ENCODE results near the gene PARP4. TPM values are rescaled to one million over a fixed set of nuclear protein-coding genes. Genes with fewer than 3 reads are reported as not detected.
"Not testable (repeated sequence)": the region's sequence is repeated elsewhere in the genome, so short reads cannot be mapped to it uniquely, and the experiment has no call there.

PARP4 gene
- polyA plus RNA-seq, 2 of the 4 experiments (the other 2 are of a cell fraction) = 25.8 to 70.4 TPM

DNA sequence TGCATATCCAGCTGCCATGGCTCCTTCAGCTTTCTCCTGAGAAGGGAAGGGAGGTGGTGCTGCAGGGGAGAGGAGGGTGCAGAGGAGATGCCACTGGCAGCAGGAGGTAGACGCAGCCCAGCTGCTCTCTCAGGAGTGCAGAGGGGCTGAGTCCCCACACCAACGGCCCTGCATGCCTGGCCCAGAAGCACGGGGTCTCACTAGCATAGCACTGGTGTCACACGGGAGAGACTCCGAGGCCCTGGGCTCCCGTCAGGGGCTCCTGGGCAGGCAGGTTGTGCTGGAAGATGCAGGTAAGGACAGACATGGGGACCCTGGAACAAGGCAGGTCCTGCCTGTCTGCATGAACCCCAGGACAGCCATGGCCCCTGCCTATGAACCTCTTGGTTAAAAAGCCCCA lies 123.1 kb downstream of the PARP4 start:
- ATAC-seq (no peak), DNase-seq (ENCODE audit: low read depth in 1 of 2, low spot score in 1 of 2) (no peak), FAIRE-seq (no peak)
- H3K4me3 ChIP-seq = no peak overlapping the region
- no peaks in the 10 kb centered on the region for H3K4me1 ChIP-seq
- TF ChIP-seq TFCP2L1 (CRISPR knock-in tag; IDR thresholded peaks at IDR 0.05) (no peak), RNF2 (IDR thresholded peaks at IDR 0.05; ENCODE audit: borderline replicate concordance, low read depth) (no peak), RARB (CRISPR knock-in tag; IDR thresholded peaks at IDR 0.05) (no peak), E2F6 (IDR thresholded peaks at IDR 0.05; ENCODE audit: borderline replicate concordance, low read depth) (no peak), ZNF302 (CRISPR knock-in tag; IDR thresholded peaks at IDR 0.05) (no peak), HMGXB4 (CRISPR knock-in tag; IDR thresholded peaks at IDR 0.05; ENCODE audit: borderline replicate concordance) (no peak), CEBPB (IDR thresholded peaks at IDR 0.05) (no peak), EP300 (IDR thresholded peaks at IDR 0.05) (no peak), NPAS2 (CRISPR knock-in tag; IDR thresholded peaks at IDR 0.05; ENCODE audit: borderline replicate concordance) (no peak), NFE2L2 (conservative IDR thresholded peaks at IDR 0.05; ENCODE audit: low read length) (no peak), SREBF2 (IDR thresholded peaks at IDR 0.05) (no peak), SMC3 (IDR thresholded peaks at IDR 0.05) (no peak), PHF8 (IDR thresholded peaks at IDR 0.05; ENCODE audit: borderline replicate concordance, low read depth) (no peak)
- TF ChIP-seq, protein P1, sequence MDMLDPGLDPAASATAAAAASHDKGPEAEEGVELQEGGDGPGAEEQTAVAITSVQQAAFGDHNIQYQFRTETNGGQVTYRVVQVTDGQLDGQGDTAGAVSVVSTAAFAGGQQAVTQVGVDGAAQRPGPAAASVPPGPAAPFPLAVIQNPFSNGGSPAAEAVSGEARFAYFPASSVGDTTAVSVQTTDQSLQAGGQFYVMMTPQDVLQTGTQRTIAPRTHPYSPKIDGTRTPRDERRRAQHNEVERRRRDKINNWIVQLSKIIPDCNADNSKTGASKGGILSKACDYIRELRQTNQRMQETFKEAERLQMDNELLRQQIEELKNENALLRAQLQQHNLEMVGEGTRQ (IDR thresholded peaks at IDR 0.05) = no peak
- TF ChIP-seq, protein P2, sequence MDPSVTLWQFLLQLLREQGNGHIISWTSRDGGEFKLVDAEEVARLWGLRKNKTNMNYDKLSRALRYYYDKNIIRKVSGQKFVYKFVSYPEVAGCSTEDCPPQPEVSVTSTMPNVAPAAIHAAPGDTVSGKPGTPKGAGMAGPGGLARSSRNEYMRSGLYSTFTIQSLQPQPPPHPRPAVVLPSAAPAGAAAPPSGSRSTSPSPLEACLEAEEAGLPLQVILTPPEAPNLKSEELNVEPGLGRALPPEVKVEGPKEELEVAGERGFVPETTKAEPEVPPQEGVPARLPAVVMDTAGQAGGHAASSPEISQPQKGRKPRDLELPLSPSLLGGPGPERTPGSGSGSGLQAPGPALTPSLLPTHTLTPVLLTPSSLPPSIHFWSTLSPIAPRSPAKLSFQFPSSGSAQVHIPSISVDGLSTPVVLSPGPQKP (IDR thresholded peaks at IDR 0.05; ENCODE audit: low read depth, low read length) = no peak
- H3K4me2 ChIP-seq = no peak overlapping the region
- H3K27ac ChIP-seq = no peak overlapping the region
- ChIA-PET CTCF (no interaction called here), POLR2A (no interaction called here)
- WGBS (ENCODE audit: missing lambda C conversion rate) = no CpG with 5 or more reads among the region's 6 CpGs
- no peaks in the 10 kb centered on the region for H3K9me3 ChIP-seq

DNA sequence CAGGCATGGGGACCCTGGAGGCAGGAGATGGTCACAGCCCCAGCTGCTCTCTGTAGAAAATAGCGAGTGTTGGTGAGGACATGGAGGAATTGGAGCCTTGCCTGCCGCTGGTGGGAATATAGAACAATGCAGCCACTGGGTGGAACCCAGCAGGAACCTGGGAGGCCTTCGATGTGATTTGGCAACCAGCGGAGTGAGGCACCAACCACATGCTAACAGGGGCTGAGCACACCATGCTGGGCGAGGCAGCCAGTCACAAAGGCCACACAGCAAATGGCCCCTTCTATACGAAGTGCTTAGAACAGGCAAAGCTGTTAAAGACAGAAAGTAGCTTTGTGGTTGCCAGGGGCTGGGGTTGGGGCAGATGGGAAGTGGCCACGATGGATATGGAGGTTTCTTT lies 123.8 kb downstream of the PARP4 start:
- FAIRE-seq = not testable (repeated sequence)

DNA sequence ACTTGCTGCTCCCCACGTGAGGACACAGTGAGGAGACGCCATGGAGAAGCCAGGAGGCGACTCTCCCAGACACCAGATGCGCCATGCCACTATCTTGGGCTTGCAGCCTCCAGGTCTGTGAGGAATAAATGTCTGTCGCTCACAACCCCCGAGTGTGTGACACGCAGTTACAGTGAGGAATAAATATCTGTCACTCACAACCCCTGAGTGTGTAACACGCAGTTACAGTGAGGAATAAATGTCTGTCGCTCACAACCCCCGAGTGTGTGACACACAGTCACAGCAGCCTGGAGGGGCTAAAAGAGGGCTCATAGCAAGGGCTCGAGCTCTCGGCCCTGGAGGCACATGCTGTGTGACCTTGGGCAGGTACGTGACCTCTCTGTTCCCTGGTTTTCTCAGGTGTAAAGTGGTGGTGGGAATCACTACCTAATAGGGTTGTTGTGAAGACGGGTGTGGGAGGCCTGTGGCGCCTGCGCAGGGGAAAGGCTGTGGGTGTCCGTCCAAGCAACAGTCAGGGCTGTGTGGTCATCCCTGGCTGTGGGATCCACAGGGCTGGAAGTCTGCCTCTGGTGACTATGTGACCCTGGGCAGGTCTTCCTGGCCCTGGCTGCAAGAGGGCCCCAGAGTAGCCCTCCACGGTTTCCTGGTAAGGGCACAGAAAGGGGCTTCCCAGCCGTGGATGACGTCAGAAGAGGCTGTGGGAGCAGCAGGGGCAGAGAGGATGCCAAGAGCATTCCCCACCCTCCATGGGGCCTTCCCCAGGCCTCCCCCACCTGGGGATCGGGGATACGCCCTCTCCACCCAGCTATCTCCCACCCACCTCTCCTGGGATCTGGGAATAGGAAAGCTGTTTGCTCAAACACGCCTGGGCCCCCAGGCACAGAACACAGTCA lies 125.5 kb downstream of the PARP4 start:
- Histone ChIP-seq H3K4me3 (no peak overlapping the region), H3K4me2 (no peak overlapping the region), H3K27ac (no peak overlapping the region), H3K9me3 (no peaks in the 10 kb centered on the region), H3K4me1 (no peaks in the 10 kb centered on the region)
- no peak for ATAC-seq
- ChIA-PET CTCF (no interaction called here), POLR2A (no interaction called here)
- 72% methylated on average over 17 of the region's 23 CpGs for WGBS (ENCODE audit: missing lambda C conversion rate)
- DNase-seq (ENCODE audit: low read depth in 1 of 2, low spot score in 1 of 2) = no peak
- FAIRE-seq = no peak
- TF ChIP-seq NFE2L2 (conservative IDR thresholded peaks at IDR 0.05; ENCODE audit: low read length) (no peak), HEYL (CRISPR knock-in tag; IDR thresholded peaks at IDR 0.05) (no peak), REST (IDR thresholded peaks at IDR 0.05) (no peak), RAD21 (conservative IDR thresholded peaks at IDR 0.05 in 1 of 2, IDR thresholded peaks at IDR 0.05 in 1 of 2) (no peak), MAX (IDR thresholded peaks at IDR 0.05) (no peak), MAZ (IDR thresholded peaks at IDR 0.05; ENCODE audit: borderline replicate concordance, low read depth, low read length) (no peak), POLR2A (IDR thresholded peaks at IDR 0.05; ENCODE audit: low read length) (no peak), NPAS2 (CRISPR knock-in tag; IDR thresholded peaks at IDR 0.05; ENCODE audit: borderline replicate concordance) (no peak), SREBF2 (IDR thresholded peaks at IDR 0.05) (no peak), HOXB13 (CRISPR knock-in tag; IDR thresholded peaks at IDR 0.05; ENCODE audit: low read depth) (no peak)
- TF ChIP-seq, protein P2 (IDR thresholded peaks at IDR 0.05; ENCODE audit: low read depth, low read length) = no peak

More for the DNA sequence above, 123.8 kb downstream of the PARP4 start:
- DNase-seq (ENCODE audit: low read depth in 1 of 2, low spot score in 1 of 2); H3K4me3 ChIP-seq; H3K9me3 ChIP-seq; POLR2A ChIA-PET; H3K4me1 ChIP-seq; H3K27ac ChIP-seq; H3K4me2 ChIP-seq; CTCF ChIA-PET; ATAC-seq: not testable (repeated sequence)
- WGBS (ENCODE audit: missing lambda C conversion rate) = 70% methylated on average over 6 of the region's 7 CpGs

Data from A549 (cell line).